ENCODE results near the gene NSF. TPM values are rescaled to one million over a fixed set of nuclear protein-coding genes. Genes with fewer than 3 reads are reported as not detected.

The NSF gene
- total and polyA plus RNA-seq, 2 donors (not counting 3 experiments of a cell fraction or from before 2014, with no cell fraction given), result 18.5 to 43.7 TPM

- dilution Hi-C loops (cut with MboI; ENCODE audit: extremely low pct_ligation_motif_present, low sequenced_read_pairs), result no loop called here
- no peaks in the 10 kb centered on the region for H3K27me3 ChIP-seq (ENCODE audit: control insufficient read depth in 2 of 2, insufficient read depth in 2 of 2, low read length in 2 of 2)
- H4K20me1 ChIP-seq (replicated peaks; ENCODE audit: control insufficient read depth, extremely low read depth, insufficient read depth, low read length), result no peaks in the 10 kb centered on the region
- ChIA-PET POLR2A (no interaction called here), CTCF (no interaction called here)
- H3K4me3 ChIP-seq (replicated peaks in 1 of 3; ENCODE audit: insufficient read depth in 1 of 3, low read depth in 1 of 3, low read length in 3 of 3), result no peak overlapping the region
- H3K9me3 ChIP-seq (replicated peaks; ENCODE audit: control insufficient read depth, insufficient read depth, low read length), result no peaks in the 10 kb centered on the region
- BruUV-seq (replicated peaks), result no TSS peak
- no peaks in the 10 kb centered on the region for H3K79me2 ChIP-seq (ENCODE audit: control insufficient read depth, insufficient read depth, low read length)
- no peak overlapping the region for H3K27ac ChIP-seq (ENCODE audit: insufficient read depth, low read depth, low read length)
- DNase-seq (ENCODE audit: low read depth, low spot score) (no peak), FAIRE-seq (no peak)
- no peak overlapping the region for H3K9ac ChIP-seq (replicated peaks; ENCODE audit: extremely low read depth, insufficient read depth, low read length)
- H3K4me1 ChIP-seq (ENCODE audit: control insufficient read depth, extremely low read depth, insufficient read depth, low read length), result peaks cover 5% of the 10 kb centered on the region
- H2AFZ ChIP-seq (ENCODE audit: low read depth, low read length), result no peak overlapping the region
- intact Hi-C loops (cut with micrococcal nuclease), result no loop called here
- TF ChIP-seq JUN (IDR thresholded peaks at IDR 0.05; ENCODE audit: borderline replicate concordance, insufficient read depth, insufficient read length, low read depth) (no peak), POLR2AphosphoS5 (IDR thresholded peaks at IDR 0.05; ENCODE audit: insufficient read depth, low read depth, low read length) (no peak), CTCF (IDR thresholded peaks at IDR 0.05; ENCODE audit: extremely low read depth in 1 of 2, insufficient read depth in 1 of 2, low read depth in 1 of 2, low read length in 2 of 2) (no peak), GATA2 (IDR thresholded peaks at IDR 0.05; ENCODE audit: insufficient read depth, insufficient read length, low read depth, low read length) (no peak), EZH2 (IDR thresholded peaks at IDR 0.05; ENCODE audit: borderline replicate concordance, low read depth, low read length, severe bottlenecking) (no peak), FOS (IDR thresholded peaks at IDR 0.05; ENCODE audit: borderline replicate concordance, insufficient read depth, low read length) (no peak), MYC (IDR thresholded peaks at IDR 0.05; ENCODE audit: low read depth, low read length) (no peak), MAX (IDR thresholded peaks at IDR 0.05; ENCODE audit: insufficient read depth, insufficient read length) (no peak), POLR2A (IDR thresholded peaks at IDR 0.05; ENCODE audit: low read depth, low read length) (no peak)
- no peaks in the 10 kb centered on the region for H3K36me3 ChIP-seq (ENCODE audit: control insufficient read depth in 2 of 2, extremely low read depth in 1 of 2, insufficient read depth in 2 of 2, low read length in 2 of 2)
- no peak overlapping the region for H3K4me2 ChIP-seq (ENCODE audit: insufficient read depth, low read length)
- no peaks in the 10 kb centered on the region for H3K9me1 ChIP-seq (replicated peaks; ENCODE audit: control insufficient read depth, extremely low read depth, insufficient read depth, low read length)
Measured at GRCh38 chr17:46737326-46737725, 146.9 kb downstream of the NSF start.
